Subcutaneous abdominal adipose tissue (tissue), 5 donors: ENCODE data around the gene DMD.

Experiments used
- H3K27ac ChIP-seq: one replicate; pipeline ENCODE4 v1.7.0; 2013; ENCODE audit warnings: low read depth, mild to moderate bottlenecking, inconsistent platforms, low read length, moderate library complexity
- H3K27me3 ChIP-seq, 5 donors: one replicate each; pipeline ENCODE4 v1.7.0; 2013; ENCODE audit warnings: low read length in 5 of 5, inconsistent platforms in 1 of 5; ENCODE audit not compliant: control insufficient read depth in 5 of 5, insufficient read depth in 4 of 5
- H3K36me3 ChIP-seq, 5 donors: one replicate each; pipeline ENCODE4 v1.7.0; 2013; ENCODE audit warnings: low read length in 5 of 5; ENCODE audit not compliant: control insufficient read depth in 5 of 5, insufficient read depth in 5 of 5
- H3K4me1 ChIP-seq, 5 donors: one replicate each; pipeline ENCODE4 v1.7.0; 2013; ENCODE audit warnings: low read length in 5 of 5, mild to moderate bottlenecking in 3 of 5, moderate library complexity in 1 of 5; ENCODE audit not compliant: control insufficient read depth in 5 of 5, insufficient read depth in 5 of 5
- H3K4me3 ChIP-seq, 5 donors: one replicate each; pipeline ENCODE4 v1.7.0; 2013; ENCODE audit warnings: low read length in 5 of 5, low read depth in 1 of 5
- H3K9ac ChIP-seq, 5 donors: one replicate each; pipeline ENCODE4 v1.7.0; 2013; ENCODE audit warnings: low read length in 5 of 5, mild to moderate bottlenecking in 4 of 5, moderate library complexity in 3 of 5
- H3K9me3 ChIP-seq, 5 donors: one replicate each; pipeline ENCODE4 v1.7.0; 2013; ENCODE audit warnings: low read length in 5 of 5; ENCODE audit not compliant: control insufficient read depth in 5 of 5
- donor health status: healthy.
- donor health status: healthy.
- donor health status: healthy.
- donor health status: healthy.
- donor health status: healthy.

The DMD gene

DNA sequence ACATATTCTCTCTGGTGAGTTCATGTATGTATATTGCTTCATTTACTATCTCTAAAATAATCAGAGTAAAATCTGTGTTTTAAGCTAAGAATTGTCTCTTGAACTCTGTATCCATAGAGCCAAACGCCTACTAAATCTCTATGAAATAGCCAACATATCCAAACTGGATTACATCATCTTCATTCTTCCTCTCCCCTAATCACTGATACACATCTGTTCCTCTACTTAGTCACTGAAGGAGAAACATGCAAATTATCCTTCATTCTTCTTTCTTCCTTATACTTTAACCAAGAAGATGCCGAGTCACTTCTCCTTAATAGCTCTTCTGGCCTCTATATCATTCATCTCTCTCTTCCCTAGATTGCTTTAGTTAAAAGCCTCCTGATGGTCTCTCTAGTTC is 1509.1 kb downstream of the DMD start:
- Histone ChIP-seq H3K4me3 (no peak overlapping the region), H3K4me1 (peaks cover 0 to 2% (median 0%) of the 10 kb centered on the region in 5 donors), H3K27ac (no peak overlapping the region), H3K9ac (no peak overlapping the region), H3K27me3 (peaks cover 0 to 4% (median 0%) of the 10 kb centered on the region in 5 donors), H3K9me3 (no peaks in the 10 kb centered on the region), H3K36me3 (no peaks in the 10 kb centered on the region)

DNA sequence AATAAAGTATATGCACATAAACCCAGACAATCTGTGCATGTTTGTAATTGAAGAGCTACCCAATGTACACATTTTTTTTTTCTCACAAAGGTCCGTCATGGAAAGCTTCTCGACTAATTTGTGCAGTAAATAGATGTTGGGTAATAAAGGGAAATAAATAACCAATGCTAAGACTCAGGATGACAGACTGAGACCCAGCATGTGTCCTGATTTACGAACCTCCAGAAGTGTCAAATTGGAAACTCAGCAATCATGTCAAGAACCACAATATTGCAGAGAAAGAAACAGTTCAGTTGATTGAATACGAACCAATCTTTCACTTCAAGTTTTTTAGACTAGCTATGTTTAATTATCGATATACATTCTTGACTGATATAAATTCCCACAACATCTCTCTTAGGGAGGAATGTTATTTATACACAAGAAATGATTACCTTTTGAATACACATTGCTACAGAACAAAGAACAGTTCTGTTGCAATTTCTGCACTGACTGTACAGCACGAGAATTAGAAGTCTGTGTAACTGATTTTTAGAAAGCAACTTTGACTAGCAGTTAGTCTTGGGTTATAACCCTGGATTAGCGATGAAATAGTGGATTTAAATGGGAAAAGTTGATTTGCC is 1513.9 kb downstream of the DMD start:
- Histone ChIP-seq H3K27me3 (no peaks in the 10 kb centered on the region), H3K9ac (no peak overlapping the region), H3K27ac (no peak overlapping the region), H3K9me3 (peaks cover 0 to 4% (median 0%) of the 10 kb centered on the region in 5 donors), H3K36me3 (no peaks in the 10 kb centered on the region), H3K4me1 (no peaks in the 10 kb centered on the region), H3K4me3 (no peak overlapping the region)

DNA sequence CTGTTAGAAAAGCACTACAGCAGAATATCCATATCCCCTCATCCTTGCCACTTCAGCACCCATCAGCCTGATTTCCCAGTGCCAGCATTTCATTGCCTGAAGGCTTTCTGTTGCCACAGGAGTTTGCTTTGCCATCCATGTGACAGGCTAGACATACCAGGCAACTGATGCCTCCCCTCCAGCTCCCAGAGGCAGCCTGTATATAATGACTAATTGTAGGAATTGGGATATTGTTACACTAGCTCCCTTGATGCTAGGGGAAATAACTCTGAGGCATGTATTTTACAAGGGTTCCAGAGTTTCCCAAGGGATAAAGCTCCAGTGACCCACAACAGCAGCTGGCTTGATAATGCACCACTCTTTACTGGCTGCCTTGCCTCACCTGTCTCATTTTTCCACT is 1531.5 kb downstream of the DMD start:
- Histone ChIP-seq H3K27ac (no peak overlapping the region), H3K27me3 (peaks cover 0 to 2% (median 0%) of the 10 kb centered on the region in 5 donors), H3K4me3 (no peak overlapping the region), H3K9ac (no peak overlapping the region), H3K9me3 (no peaks in the 10 kb centered on the region), H3K36me3 (no peaks in the 10 kb centered on the region), H3K4me1 (no peaks in the 10 kb centered on the region)

DNA sequence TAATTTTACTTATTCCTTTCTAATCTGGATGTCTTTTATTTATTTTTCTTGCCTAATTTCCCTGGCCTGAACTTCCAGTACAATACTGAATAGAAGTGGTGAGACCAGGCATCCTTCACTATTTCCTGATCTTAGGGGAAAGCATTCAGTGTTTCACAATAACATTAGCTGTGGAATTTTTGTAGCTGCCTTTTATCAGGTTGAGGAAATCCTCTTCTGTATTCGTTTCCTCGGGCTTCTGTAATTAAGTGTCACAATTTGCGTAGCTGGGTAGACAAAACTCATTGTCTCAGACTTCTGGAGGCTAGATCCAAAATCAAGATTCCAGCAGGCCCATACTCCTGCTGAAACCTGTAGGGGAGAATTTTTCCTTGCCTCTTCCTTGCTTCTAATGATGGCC is 1541.1 kb downstream of the DMD start:
- H3K4me1 ChIP-seq = no peaks in the 10 kb centered on the region
- no peak overlapping the region for H3K9ac ChIP-seq
- H3K27me3 ChIP-seq = peaks cover 0 to 6% (median 0%) of the 10 kb centered on the region in 5 donors
- H3K4me3 ChIP-seq = no peak overlapping the region
- no peaks in the 10 kb centered on the region for H3K36me3 ChIP-seq
- no peaks in the 10 kb centered on the region for H3K9me3 ChIP-seq
- no peak overlapping the region for H3K27ac ChIP-seq

DNA sequence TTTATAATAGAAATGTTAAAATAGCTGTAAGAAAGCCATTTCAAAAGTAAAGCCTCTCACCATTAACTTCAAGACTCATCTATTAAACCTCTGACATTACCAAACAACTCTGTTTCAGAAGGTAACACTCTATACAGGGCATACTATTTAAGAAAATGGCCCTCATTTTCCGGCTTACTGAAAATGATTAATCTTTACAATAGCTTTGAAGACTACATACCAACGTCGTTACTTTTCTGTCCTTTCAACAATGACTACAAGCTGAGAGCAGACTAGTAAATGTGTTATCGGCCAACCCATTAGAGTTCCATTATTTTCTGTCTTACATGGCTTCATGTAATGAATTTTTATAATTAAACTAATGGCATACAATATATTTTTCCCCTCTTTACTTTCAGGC is 1545.9 kb downstream of the DMD start:
- H3K4me3 ChIP-seq = no peak overlapping the region
- no peaks in the 10 kb centered on the region for H3K36me3 ChIP-seq
- H3K9me3 ChIP-seq = no peaks in the 10 kb centered on the region
- no peaks in the 10 kb centered on the region for H3K4me1 ChIP-seq
- peaks cover 0 to 6% (median 0%) of the 10 kb centered on the region in 5 donors for H3K27me3 ChIP-seq
- no peak overlapping the region for H3K9ac ChIP-seq
- H3K27ac ChIP-seq = no peak overlapping the region

DNA sequence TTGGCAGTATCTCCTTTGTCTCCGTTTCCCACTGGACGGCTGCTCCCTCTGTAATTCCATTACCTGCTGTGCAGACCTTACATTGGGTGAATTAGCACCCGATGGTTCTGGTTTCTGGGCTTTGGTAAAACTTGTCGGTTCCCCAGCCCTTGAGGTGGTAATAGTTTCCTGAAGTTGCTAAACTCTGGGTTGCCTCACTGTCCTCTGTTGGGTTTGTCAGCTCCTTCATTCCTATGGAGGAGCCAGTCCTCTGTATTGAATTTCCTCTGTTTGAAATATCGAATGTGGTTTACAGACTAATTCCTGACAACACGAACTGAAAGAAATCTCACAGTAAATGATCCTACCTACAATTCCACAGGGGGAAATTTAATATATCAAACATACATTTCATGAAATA is 1548.2 kb downstream of the DMD start:
- Histone ChIP-seq H3K4me1 (no peaks in the 10 kb centered on the region), H3K36me3 (no peaks in the 10 kb centered on the region), H3K9ac (no peak overlapping the region), H3K27ac (no peak overlapping the region), H3K27me3 (peaks cover 0 to 6% (median 0%) of the 10 kb centered on the region in 5 donors), H3K9me3 (no peaks in the 10 kb centered on the region), H3K4me3 (no peak overlapping the region)

DNA sequence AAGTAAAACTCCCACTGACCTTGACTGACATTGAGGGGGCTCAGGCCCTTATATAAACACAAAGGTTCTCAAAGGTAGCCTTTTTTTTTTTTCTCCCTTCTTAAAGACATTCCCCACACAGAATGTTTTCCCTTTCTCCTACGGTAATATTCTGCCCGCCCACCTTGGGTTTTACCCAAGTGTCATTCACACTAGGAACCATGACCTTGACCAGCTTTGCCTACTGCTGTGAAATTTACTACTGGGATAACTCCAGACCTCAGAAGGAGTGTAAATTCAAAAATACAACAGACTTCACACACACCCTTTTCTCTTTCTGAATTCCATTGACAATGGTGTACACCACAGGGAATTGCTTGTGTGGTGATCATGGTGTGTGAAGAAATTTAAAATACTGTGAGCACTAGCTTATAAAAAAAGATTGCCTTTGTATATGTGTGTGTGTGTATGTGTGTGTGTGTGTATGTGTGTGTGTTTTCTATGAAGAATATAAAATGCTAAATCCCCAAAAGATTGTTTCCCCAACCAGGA is 1550.0 kb downstream of the DMD start:
- no peak overlapping the region for H3K9ac ChIP-seq
- no peak overlapping the region for H3K27ac ChIP-seq
- no peaks in the 10 kb centered on the region for H3K4me1 ChIP-seq
- H3K36me3 ChIP-seq = no peaks in the 10 kb centered on the region
- H3K4me3 ChIP-seq = no peak overlapping the region
- no peaks in the 10 kb centered on the region for H3K9me3 ChIP-seq
- peaks cover 0 to 4% (median 0%) of the 10 kb centered on the region in 5 donors for H3K27me3 ChIP-seq

DNA sequence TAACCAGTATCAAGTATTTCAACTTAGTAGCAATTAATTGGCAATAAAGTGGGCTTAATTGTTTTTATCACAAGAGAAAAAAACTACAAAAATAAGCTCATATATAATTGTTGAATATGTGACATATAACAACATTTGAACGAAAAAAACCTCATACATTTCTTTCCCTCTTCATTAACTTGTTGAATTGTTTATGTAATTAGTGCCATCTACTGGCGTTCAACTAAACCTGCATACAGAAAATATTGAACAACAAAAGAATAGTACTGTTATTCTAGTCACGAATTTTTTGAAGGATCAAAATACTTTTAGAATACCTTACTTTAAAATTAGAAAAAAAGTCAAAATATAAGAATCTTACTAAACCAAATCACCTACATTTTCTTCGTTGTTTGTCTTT is 1553.0 kb downstream of the DMD start:
- Histone ChIP-seq H3K9me3 (no peaks in the 10 kb centered on the region), H3K36me3 (no peaks in the 10 kb centered on the region), H3K27me3 (no peaks in the 10 kb centered on the region), H3K4me1 (no peaks in the 10 kb centered on the region), H3K9ac (no peak overlapping the region), H3K4me3 (no peak overlapping the region), H3K27ac (no peak overlapping the region)

DNA sequence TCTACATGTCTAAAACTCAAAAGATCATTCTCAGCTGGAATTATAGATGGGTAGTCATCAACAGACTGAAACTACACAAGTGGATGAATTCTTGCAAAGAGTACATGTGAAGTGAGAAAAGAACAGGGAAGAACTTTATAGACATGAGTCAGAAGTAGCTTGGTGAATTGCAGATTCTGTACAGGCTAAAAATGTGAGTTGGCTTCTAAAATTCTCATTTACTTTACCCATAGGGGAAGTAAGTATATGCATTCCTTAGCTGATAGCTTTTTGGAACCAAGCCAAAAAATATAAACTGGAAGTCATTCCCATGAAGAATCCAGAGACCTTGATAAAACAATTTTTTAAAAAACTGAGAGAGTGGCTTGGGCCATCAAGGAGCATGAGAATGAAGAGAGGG is 1555.3 kb downstream of the DMD start:
- H3K9me3 ChIP-seq = no peaks in the 10 kb centered on the region
- no peak overlapping the region for H3K4me3 ChIP-seq
- no peaks in the 10 kb centered on the region for H3K4me1 ChIP-seq
- no peak overlapping the region for H3K9ac ChIP-seq
- no peaks in the 10 kb centered on the region for H3K27me3 ChIP-seq
- H3K27ac ChIP-seq = no peak overlapping the region
- no peaks in the 10 kb centered on the region for H3K36me3 ChIP-seq

DNA sequence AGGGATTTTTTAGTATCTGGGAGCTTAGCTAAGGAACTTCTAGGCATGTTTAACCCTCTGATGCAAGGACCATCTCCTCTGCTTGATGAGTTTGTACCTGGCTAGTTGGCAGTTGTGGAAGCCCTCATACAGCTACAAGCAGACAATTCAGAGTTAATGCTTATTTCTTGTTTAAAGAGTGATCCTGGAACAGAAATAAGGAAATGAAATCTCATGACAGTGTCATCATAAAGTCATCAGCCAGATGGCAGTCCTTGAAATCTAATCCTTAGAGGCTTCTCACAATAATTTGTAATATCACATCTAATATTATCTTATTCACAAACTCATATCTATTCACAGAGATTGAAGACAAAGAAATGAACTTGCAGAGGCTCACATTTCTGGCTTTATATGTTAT is 1557.9 kb downstream of the DMD start:
- Histone ChIP-seq H3K36me3 (no peaks in the 10 kb centered on the region), H3K27ac (no peak overlapping the region), H3K27me3 (no peaks in the 10 kb centered on the region), H3K4me1 (no peaks in the 10 kb centered on the region), H3K9me3 (no peaks in the 10 kb centered on the region), H3K9ac (no peak overlapping the region), H3K4me3 (no peak overlapping the region)
